Epithelial cell of esophagus (primary cell): ENCODE measurements around the gene SBK3.
A peak's percentile ranks its signal among the peaks of the same experiment; 100 is the strongest.
"Not testable (repeated sequence)": the region's sequence is repeated elsewhere in the genome, so short reads cannot be mapped to it uniquely, and the experiment has no call there.

Experiments used
- DNase-seq: peaks from one replicate; pipeline ENCODE4 v3.0.0; 2010; ENCODE audit warnings: low read depth
- H3K4me3 ChIP-seq: 2 replicates; pipeline ENCODE4 v1.5.1; 2011; ENCODE audit warnings: mild to moderate bottlenecking, low read length, control low read depth
- TF ChIP-seq, protein P1 (sequence below): IDR thresholded peaks from 2 replicates; pipeline ENCODE4 v1.5.1; 2011; ENCODE audit warnings: low read depth, mild to moderate bottlenecking, low read length, control low read depth, inconsistent platforms; ENCODE audit not compliant: insufficient read depth; ENCODE audit errors: missing control alignments

Gene SBK3

GRCh38 chr19:55586976-55587668 is 41.8 kb upstream of the SBK3 start:
- peak; percentile 96 for DNase-seq
- peak overlapping the region; percentile 42 for H3K4me3 ChIP-seq
- TF ChIP-seq, protein P1, sequence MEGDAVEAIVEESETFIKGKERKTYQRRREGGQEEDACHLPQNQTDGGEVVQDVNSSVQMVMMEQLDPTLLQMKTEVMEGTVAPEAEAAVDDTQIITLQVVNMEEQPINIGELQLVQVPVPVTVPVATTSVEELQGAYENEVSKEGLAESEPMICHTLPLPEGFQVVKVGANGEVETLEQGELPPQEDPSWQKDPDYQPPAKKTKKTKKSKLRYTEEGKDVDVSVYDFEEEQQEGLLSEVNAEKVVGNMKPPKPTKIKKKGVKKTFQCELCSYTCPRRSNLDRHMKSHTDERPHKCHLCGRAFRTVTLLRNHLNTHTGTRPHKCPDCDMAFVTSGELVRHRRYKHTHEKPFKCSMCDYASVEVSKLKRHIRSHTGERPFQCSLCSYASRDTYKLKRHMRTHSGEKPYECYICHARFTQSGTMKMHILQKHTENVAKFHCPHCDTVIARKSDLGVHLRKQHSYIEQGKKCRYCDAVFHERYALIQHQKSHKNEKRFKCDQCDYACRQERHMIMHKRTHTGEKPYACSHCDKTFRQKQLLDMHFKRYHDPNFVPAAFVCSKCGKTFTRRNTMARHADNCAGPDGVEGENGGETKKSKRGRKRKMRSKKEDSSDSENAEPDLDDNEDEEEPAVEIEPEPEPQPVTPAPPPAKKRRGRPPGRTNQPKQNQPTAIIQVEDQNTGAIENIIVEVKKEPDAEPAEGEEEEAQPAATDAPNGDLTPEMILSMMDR: no peak

DNA sequence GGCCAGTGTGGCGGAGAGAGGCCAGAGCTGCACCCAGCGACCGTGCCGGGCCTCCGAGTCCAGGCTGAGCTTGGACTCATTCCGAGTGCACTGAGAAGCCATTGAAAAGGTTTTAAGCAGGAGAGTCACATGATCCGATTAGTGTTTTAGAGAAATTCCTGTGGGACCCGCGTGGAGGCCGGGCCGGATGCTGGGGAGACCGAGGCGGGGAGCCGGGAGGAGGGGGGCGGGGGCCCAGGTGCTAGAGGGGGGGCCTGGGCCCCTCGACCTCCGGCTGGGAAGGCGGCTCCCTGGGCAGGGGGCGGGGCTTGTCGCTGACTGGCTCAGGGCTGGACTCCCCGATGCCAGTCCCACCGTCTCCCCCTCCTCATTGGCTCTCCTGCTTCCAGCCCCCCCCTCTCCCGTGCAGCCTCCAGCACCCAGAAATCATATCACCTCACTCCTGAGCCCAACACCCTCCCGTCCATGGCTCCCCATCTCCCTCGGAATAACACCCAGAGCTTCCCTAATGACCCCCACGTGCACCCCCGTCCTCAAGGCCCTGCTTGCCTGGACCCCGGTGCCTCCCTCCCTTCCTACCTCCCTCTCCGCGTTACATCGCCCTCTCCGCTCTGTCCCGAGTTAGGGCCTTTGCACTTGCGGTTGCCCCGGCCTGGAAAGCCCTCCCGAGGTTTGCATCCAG is 40.5 kb upstream of the SBK3 start:
- TF ChIP-seq, protein P1: no peak
- peak overlapping the region; percentile 15 for H3K4me3 ChIP-seq
- DNase-seq: peak; percentile 23

- H3K4me3 ChIP-seq: no peak overlapping the region
- DNase-seq: no peak
- TF ChIP-seq, protein P1: no peak
Observed at GRCh38 chr19:55584871-55585270, 39.5 kb upstream of the SBK3 start.

DNA sequence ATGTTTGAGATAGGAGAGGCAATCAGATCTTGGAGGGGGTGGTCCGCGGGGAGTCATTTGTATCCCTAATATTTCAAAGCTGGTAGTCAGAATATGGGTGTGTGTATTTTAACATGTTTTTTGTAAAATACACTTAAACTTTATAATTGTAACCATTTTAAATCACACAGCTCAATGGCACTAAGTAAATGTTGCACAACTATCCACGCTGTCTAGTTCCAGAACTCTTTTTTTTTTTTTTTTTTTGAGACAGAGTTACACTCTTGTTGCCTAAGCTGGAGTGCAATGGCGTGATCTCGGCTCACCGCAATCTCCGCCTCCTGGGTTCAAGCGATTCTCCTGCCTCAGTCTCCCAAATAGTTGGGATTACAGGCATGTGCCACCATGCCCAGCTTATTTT is 38.6 kb upstream of the SBK3 start:
- H3K4me3 ChIP-seq, DNase-seq: not testable (repeated sequence)

DNA sequence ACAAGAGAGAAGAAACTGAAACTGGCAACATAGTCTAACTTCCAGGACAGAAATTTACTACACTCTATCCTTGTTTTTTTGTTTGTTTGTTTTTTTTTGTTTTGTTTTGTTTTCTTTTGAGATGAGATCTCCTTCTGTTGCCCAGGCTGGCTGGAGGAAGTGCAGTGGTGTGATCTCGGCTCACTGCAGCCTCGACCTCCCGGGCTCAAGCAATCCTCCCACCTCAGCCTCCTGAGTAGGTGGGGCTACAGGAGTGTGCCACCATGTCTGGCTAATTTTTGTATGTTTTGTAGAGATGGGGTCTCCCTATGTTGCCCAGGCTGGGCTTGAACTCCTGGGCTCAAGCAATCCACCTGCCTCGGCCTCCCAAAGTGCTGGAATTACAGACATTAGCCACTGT is 36.9 kb upstream of the SBK3 start:
- not testable (repeated sequence) for DNase-seq, H3K4me3 ChIP-seq

GRCh38 chr19:55581823-55582223 is 36.5 kb upstream of the SBK3 start:
- DNase-seq: no peak

DNA sequence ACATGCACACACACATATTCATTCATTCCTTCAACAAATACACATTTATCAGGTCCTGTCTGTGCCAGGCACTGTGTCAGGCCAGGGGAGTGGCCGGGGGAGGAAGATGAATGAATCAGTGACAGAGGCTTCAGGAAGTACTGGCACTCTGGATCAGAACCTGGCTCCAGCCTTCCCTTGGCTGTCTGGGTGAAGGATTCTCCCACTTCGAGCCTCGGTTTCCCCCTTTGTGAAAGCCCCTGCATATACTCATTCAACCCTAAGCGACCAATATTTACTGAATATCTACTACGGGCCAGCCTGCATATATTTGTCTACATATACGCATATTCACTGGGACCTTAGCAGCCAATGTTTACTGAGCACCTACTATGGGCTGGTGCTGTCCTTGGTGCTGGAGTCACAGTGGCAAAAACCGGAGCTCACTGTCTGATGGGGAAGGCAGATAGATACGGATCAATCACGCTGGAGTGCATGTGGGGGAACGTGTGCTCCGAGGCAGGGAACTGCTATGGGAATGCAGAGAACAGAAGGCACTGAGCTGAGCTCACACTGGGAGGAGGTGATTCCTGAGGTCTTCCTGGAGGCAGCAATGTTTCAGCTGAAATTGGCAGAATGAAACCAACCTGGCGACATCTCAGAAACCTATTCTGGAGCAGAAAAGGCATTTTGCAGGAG is 35.9 kb upstream of the SBK3 start:
- TF ChIP-seq, protein P1: no peak
- H3K4me3 ChIP-seq: peak overlapping the region; percentile 90
- peak; percentile 21 for DNase-seq

More at GRCh38 chr19:55581823-55582223, 36.5 kb upstream of the SBK3 start:
- H3K4me3 ChIP-seq: no peak overlapping the region
- TF ChIP-seq, protein P1: no peak
